ENCODE data around the gene PLA2G10. TPM values are rescaled to one million over a fixed set of nuclear protein-coding genes. Genes with fewer than 3 reads are reported as not detected.
A peak's percentile ranks its signal among the peaks of the same experiment; 100 is the strongest.
"Not testable (repeated sequence)": the region's sequence is repeated elsewhere in the genome, so short reads cannot be mapped to it uniquely, and the experiment has no call there.

The PLA2G10 gene
- total RNA-seq, 2 donors from 2014 or later: not detected

DNA sequence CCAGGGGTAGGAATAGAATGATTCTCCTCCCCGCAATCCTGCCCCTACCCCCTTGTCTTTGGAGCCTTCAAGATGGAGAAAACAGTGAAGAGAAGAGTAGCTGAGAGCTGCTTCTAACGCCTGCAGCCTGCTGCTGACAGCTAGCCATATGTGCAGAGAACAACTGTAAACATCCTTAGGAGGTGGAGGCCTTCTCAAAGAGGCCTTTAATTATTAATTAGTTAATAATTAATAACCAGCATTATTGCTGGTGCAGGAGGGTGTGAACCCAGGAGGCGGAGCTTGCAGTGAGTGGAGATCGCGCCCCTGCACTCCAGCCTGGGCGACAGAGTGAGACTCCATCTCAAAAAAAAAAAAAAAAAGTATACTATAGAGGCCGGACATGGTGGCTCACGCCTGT is 52.9 kb downstream of the PLA2G10 start:
- H3K36me3 Mint-ChIP-seq (ENCODE audit: insufficient read depth in 2 of 2): peaks cover 0 to 12% of the 10 kb centered on the region in 2 donors
- H3K9me3 Mint-ChIP-seq: no peaks in the 10 kb centered on the region
- H3K27me3 Mint-ChIP-seq (ENCODE audit: low read depth): no peaks in the 10 kb centered on the region
- H3K4me3 Mint-ChIP-seq: no peak overlapping the region
- no peak overlapping the region for H3K27ac Mint-ChIP-seq
- no peak for DNase-seq
- H3K4me1 Mint-ChIP-seq (ENCODE audit: low read depth): peaks cover 38% of the 10 kb centered on the region
- ATAC-seq (replicated peaks in 1 of 2): no peak

- peaks cover 0 to 8% of the 10 kb centered on the region in 2 donors for H3K36me3 Mint-ChIP-seq (ENCODE audit: insufficient read depth in 2 of 2)
These were observed 53.6 kb downstream of the PLA2G10 start for GRCh38 chr16:14640538-14640937.

GRCh38 chr16:14636951-14637240 is 57.2 kb downstream of the PLA2G10 start:
- H3K27me3 Mint-ChIP-seq (ENCODE audit: low read depth); H3K36me3 Mint-ChIP-seq (ENCODE audit: insufficient read depth in 2 of 2); ATAC-seq (replicated peaks in 1 of 2); DNase-seq; H3K9me3 Mint-ChIP-seq; H3K4me3 Mint-ChIP-seq: not testable (repeated sequence)
- Mint-ChIP-seq H3K27ac (peak overlapping the region; percentile 11), H3K4me1 (ENCODE audit: low read depth) (peaks cover 66% of the 10 kb centered on the region)

More at GRCh38 chr16:14640538-14640937, 53.6 kb downstream of the PLA2G10 start:
- Mint-ChIP-seq H3K4me3 (no peak overlapping the region), H3K27ac (peak overlapping the region; percentile 68), H3K9me3 (no peaks in the 10 kb centered on the region), H3K4me1 (ENCODE audit: low read depth) (peaks cover 43% of the 10 kb centered on the region), H3K27me3 (ENCODE audit: low read depth) (no peaks in the 10 kb centered on the region)
- ATAC-seq (replicated peaks in 1 of 2): no peak
- no peak for DNase-seq

GRCh38 chr16:14636179-14636950 is 57.7 kb downstream of the PLA2G10 start:
- H3K4me3 Mint-ChIP-seq: not testable (repeated sequence)
- peaks cover 69% of the 10 kb centered on the region for H3K4me1 Mint-ChIP-seq (ENCODE audit: low read depth)

DNA sequence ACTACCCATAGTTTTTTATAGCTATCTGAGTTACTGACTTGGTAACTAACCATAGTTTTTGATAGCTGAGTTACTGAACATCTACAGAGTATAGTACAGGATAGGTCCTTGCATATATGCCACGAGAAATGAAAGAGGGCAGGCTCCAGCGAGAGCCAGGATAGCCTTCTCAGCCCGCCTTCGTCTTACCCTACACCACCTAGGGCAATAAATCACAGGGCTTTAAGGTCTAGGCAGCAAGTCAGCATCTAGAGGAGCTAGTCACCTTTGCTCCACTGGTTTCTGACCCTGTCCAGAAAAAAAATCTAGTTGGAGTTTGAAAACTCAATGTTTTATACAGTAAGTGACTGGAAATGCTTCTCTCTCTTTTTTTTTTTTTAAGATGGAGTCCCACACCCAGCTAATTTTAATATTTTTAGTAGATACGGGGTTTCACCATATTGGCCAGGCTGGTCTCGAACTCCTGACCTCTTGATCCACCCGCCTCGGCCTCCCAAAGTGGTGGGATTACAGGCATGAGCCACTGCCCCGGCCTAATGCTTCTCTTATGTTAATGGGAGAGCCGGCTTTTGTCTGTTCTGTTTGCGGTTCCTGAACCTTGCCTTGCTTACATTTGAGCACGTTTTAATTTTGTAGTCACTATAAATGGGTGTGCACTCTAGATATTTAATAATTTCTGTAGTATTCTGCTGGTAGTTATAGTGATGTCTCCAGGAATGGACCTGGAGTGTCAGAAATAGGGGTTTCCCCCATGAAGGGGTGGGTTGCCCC is 58.5 kb downstream of the PLA2G10 start:
- peaks cover 3 to 7% of the 10 kb centered on the region in 2 donors for H3K36me3 Mint-ChIP-seq (ENCODE audit: insufficient read depth in 2 of 2)
- peak overlapping the region; percentile 18 for H3K27ac Mint-ChIP-seq
- H3K27me3 Mint-ChIP-seq (ENCODE audit: low read depth): no peaks in the 10 kb centered on the region
- no peaks in the 10 kb centered on the region for H3K9me3 Mint-ChIP-seq
- peaks cover 65% of the 10 kb centered on the region for H3K4me1 Mint-ChIP-seq (ENCODE audit: low read depth)
- H3K4me3 Mint-ChIP-seq: peak overlapping the region in 1 of 2 donors; percentile 99
- DNase-seq (no peak), ATAC-seq (replicated peaks in 1 of 2) (no peak)

More at GRCh38 chr16:14636179-14636950, 57.7 kb downstream of the PLA2G10 start:
- peak overlapping the region; percentile 18 for H3K27ac Mint-ChIP-seq
- not testable (repeated sequence) for DNase-seq; H3K9me3 Mint-ChIP-seq; H3K36me3 Mint-ChIP-seq (ENCODE audit: insufficient read depth in 2 of 2); ATAC-seq (replicated peaks in 1 of 2); H3K27me3 Mint-ChIP-seq (ENCODE audit: low read depth)

DNA sequence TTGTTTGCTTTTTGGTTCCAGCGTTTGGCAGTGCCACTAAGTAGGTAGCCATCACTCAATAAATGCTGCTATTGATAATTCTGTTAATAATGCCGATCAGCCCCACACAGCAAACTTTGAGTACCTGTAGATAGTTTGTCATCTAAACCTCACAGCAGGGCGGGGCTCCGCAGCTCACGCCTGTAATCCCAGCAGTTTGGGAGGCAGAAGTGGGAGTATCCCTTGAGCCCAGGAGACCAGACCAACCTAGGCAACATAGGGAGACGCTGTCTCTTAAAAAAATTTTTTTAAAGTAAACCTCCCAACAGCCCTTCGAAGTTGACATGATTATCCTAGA is 59.8 kb downstream of the PLA2G10 start:
- Mint-ChIP-seq H3K4me1 (ENCODE audit: low read depth) (peaks cover 59% of the 10 kb centered on the region), H3K36me3 (ENCODE audit: insufficient read depth in 2 of 2) (peaks cover 3 to 7% of the 10 kb centered on the region in 2 donors), H3K27ac (peak overlapping the region; percentile 54), H3K9me3 (no peaks in the 10 kb centered on the region), H3K4me3 (peak overlapping the region; percentile 99 to 100), H3K27me3 (ENCODE audit: low read depth) (no peaks in the 10 kb centered on the region)
- DNase-seq (no peak), ATAC-seq (replicated peaks in 1 of 2) (no peak)

- Mint-ChIP-seq H3K4me1 (ENCODE audit: low read depth) (peaks cover 69% of the 10 kb centered on the region), H3K4me3 (peak within 1 kb of the TSS; percentile 99 to 100), H3K36me3 (ENCODE audit: insufficient read depth in 2 of 2) (peaks cover 6 to 9% of the 10 kb centered on the region in 2 donors), H3K27me3 (ENCODE audit: low read depth) (no peaks in the 10 kb centered on the region), H3K27ac (peak within 1 kb of the TSS; percentile 95), H3K9me3 (no peaks in the 10 kb centered on the region)
- ATAC-seq (replicated peaks in 1 of 2) (peak; percentile 82 to 83), DNase-seq (peak; percentile 99)
These were observed 61.2 kb downstream of the PLA2G10 start, which contains the start of gene BFAR for GRCh38 chr16:14632693-14633569. BFAR (plus strand) TSS chr16:14632951; CDS start chr16:14644347, 11,396 bp downstream.

DNA sequence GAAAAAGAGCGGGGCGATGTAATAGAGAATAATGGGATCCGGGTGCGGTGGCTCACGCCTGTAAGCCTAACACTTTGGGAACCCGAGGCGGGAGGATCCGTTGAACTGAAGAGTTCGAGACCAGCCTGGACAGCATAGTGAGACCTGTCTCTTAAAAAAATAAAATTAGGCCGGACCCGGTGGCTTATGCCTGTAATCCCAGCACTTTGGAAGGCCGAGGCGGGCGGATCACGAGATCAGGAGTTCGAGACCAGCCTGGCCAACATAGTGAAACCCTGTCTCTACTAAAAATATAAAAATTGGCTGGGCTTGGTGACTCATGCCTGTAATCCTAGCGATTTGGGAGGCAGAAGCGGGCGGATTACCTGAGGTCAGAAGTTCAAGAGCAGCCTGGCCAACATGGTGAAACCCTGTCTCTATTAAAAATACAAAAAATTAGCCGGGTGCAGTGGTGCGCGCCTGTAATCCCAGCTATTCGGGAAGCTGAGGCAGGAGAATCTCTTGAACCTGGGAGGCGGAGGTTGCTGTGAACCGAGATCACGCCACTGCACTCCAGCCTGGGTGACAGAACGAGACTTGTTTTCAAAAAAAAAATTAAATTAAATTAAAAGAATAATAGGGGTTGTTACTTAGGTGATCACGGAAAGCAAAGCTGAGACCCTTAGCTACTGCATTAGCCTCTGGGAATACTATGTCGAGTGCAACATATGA is 63.3 kb downstream of the PLA2G10 start:
- not testable (repeated sequence) for H3K27me3 Mint-ChIP-seq (ENCODE audit: low read depth); DNase-seq; ATAC-seq (replicated peaks in 1 of 2); H3K9me3 Mint-ChIP-seq
- Mint-ChIP-seq H3K4me1 (ENCODE audit: low read depth) (peaks cover 75% of the 10 kb centered on the region), H3K4me3 (peak overlapping the region; percentile 99 to 100), H3K36me3 (ENCODE audit: insufficient read depth in 2 of 2) (peaks cover 9 to 15% of the 10 kb centered on the region in 2 donors), H3K27ac (peak overlapping the region; percentile 92)

DNA sequence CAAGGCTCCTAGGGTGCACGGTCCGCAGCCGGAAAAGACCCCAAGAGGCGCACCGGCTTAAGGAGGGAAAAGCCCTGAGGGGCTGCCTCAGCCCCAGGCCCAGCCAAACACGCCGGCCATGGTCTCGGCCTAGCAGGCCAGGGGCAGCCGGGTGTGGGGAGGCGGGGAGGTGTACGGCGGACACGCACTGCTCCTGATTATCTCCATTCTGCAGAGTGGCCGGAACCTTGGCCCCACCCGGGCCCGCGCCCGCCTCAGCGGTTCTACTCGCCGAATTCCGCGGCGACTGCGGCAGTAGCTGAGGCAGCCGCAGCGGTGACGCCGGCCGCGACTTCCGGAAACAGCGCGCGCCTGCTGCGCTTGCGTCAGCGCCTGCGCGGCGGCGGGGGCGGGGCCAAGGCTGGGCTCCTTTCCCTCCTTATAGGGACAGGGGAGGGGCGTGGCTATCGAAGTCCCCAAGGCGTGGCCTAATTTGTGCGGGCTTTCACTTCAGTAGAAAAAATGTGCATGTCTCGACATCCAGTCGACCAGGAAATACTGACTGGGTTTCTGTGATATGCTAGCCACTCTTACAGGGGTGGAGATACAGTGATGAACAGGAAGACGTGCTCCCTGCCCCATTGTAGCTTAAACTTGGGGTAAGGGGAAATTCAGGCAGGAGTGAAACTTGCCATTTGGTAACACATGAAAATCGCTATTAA is 64.0 kb downstream of the PLA2G10 start, which contains the start of gene PARN:
TSS of gene PARN (minus strand) at position 342 of the 701 bp plus-strand sequence. CDS start at position 207, 135 bp downstream.
- Mint-ChIP-seq H3K4me1 (ENCODE audit: low read depth) (peaks cover 73% of the 10 kb centered on the region), H3K27ac (peak within 1 kb of the TSS; percentile 92), H3K36me3 (ENCODE audit: insufficient read depth in 2 of 2) (peaks cover 9 to 15% of the 10 kb centered on the region in 2 donors), H3K9me3 (no peaks in the 10 kb centered on the region), H3K27me3 (ENCODE audit: low read depth) (no peaks in the 10 kb centered on the region), H3K4me3 (peak within 1 kb of the TSS; percentile 82 to 96)
- peak; percentile 99 for DNase-seq
- ATAC-seq (replicated peaks in 1 of 2): peak; percentile 66 to 70

DNA sequence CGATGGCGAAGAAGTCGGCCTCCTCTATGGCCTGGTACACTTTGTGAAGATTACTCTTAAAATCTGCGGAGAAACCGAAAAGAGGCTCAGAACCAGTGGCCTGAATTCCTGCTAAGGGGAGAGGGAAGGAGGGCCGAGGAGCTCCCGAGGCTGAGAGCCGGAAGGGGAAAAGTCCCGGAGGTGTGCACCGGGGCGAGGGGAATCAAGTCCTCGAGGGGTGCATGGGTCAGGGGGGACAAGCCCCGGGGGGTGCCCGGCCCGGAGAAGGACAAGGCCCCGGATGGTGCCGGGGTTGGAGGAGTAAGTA is 64.5 kb downstream of the PLA2G10 start:
- peak in 1 of 2 donors; percentile 0 for ATAC-seq (replicated peaks in 1 of 2)
- Mint-ChIP-seq H3K27me3 (ENCODE audit: low read depth) (no peaks in the 10 kb centered on the region), H3K36me3 (ENCODE audit: insufficient read depth in 2 of 2) (peaks cover 7 to 17% of the 10 kb centered on the region in 2 donors)

DNA sequence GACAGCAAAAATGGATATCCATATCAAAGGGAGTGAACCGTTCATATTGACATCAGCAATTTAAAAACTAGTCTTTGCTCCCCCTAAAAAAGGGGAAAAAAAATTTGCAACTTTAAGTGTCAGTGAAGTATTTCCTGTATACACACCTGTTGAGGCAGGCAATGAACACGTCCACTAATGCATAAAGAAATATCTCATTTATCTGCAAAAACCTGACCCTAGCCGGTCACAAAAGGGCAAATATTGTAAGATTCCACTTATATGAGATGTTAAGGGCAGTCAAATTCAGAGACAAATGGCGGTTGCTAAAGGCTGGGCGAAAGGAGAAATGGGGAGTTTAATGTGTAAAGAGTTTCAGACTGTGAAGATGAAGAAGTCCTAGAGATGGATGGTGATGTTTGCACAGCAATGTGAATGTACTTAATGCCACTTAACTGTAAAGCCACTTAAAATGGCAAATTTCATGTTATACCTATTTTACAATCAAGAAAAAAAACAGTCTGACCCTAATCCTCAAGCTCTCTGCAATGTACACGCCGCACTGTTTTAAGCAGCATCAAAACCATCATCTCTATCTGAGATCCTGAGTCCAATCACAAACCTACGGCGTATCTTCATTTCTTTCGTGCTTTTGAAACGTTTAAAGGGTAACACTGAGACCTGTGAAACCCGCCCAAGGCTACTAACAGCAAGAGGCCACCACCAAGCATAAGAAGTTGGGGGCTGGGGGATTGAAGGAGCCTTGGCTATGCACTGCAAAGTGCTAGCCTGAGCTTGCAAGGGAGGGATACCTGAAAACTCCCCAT is 65.1 kb downstream of the PLA2G10 start:
- H3K4me1 Mint-ChIP-seq (ENCODE audit: low read depth): peaks cover 62% of the 10 kb centered on the region
- H3K27ac Mint-ChIP-seq: peak overlapping the region; percentile 92
- ATAC-seq (replicated peaks in 1 of 2): no peak
- no peaks in the 10 kb centered on the region for H3K9me3 Mint-ChIP-seq
- no peaks in the 10 kb centered on the region for H3K27me3 Mint-ChIP-seq (ENCODE audit: low read depth)
- peaks cover 7 to 17% of the 10 kb centered on the region in 2 donors for H3K36me3 Mint-ChIP-seq (ENCODE audit: insufficient read depth in 2 of 2)
- peak overlapping the region; percentile 82 to 96 for H3K4me3 Mint-ChIP-seq
- peak in 1 of 2 donors; percentile 1 for DNase-seq

More for the DNA sequence above, 64.5 kb downstream of the PLA2G10 start:
- DNase-seq: peak in 1 of 2 donors; percentile 44
- peak overlapping the region; percentile 82 to 96 for H3K4me3 Mint-ChIP-seq
- no peaks in the 10 kb centered on the region for H3K9me3 Mint-ChIP-seq
- H3K4me1 Mint-ChIP-seq (ENCODE audit: low read depth): peaks cover 68% of the 10 kb centered on the region
- peak overlapping the region; percentile 92 for H3K27ac Mint-ChIP-seq
